GM12873 (cell line): Measurements from ENCODE around the gene ATAT1.

Source experiments
- TF ChIP-seq, protein P1 (sequence below): IDR thresholded peaks from 2 replicates; pipeline ENCODE4 v1.5.1; 2012; ENCODE audit warnings: low read depth, mild to moderate bottlenecking, moderate library complexity, low read length, control low read depth; ENCODE audit not compliant: insufficient read depth; ENCODE audit errors: missing control alignments

ATAT1 gene

DNA sequence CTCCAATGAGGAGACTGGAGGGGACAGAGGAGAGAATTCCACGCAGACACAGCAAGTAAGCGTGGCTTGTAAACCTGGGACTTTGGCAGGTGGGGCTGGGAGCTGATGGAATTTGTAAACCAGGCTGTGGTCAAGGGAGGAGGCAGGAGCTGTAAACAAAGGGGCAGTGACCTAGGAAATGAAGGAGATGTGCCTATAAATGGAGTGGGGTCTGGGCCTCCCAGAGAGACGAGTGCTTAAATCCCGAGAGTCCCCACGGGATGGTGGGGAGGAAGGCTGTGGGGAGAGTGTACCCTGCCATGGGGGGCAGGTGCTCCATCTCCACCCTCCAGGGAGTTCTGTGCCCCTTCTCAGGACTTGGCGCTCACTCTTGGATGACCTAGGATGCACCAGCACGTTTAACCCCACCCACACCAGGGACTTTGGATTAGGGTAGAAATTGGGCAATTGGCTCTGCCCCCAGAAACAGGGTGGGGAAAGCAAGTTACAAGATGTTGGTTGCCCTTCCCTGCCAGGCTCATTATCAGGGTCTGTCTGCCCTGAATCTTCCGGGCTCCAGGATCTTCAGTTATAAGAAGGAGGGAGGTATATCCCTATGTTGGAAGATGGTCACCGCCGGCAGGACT is 50.1 kb downstream of the ATAT1 start:
- TF ChIP-seq, protein P1, sequence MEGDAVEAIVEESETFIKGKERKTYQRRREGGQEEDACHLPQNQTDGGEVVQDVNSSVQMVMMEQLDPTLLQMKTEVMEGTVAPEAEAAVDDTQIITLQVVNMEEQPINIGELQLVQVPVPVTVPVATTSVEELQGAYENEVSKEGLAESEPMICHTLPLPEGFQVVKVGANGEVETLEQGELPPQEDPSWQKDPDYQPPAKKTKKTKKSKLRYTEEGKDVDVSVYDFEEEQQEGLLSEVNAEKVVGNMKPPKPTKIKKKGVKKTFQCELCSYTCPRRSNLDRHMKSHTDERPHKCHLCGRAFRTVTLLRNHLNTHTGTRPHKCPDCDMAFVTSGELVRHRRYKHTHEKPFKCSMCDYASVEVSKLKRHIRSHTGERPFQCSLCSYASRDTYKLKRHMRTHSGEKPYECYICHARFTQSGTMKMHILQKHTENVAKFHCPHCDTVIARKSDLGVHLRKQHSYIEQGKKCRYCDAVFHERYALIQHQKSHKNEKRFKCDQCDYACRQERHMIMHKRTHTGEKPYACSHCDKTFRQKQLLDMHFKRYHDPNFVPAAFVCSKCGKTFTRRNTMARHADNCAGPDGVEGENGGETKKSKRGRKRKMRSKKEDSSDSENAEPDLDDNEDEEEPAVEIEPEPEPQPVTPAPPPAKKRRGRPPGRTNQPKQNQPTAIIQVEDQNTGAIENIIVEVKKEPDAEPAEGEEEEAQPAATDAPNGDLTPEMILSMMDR = no peak

DNA sequence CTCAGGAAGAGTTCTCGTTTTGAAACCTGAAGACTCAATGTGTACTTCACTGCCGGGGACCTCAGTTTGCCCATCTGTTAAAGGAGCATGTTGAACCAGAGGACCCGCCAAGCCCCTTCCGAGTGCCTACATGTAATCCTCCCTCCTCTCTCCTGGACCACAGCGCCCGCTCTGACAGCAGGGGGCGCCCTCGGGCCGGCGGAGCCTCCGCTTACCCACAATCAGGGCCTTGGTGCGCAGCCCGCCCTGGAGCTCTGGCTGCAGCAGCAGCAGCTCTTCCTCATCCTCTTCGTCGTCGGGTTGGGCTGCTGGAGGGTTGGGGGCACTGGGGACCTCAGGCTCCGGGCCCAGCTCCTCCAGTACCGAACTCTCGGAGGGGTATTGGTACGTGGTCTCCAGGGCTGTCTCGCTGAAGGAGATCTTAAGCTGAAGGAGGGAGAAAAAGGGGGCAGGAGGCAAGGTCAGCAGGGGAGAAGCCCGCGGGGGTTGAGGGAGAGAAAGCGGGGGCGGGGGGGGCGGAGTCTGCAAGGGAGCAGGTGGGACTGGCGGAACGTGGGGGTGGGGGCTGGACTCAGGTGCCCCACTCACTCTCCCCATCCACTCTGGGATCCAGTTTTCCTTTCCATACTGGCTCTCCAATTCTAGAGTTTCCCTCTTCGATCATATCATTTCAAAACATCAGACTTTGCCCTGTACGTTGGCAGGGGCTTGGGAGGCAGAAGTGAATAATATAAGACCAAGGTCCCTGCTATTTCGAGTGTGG is 52.5 kb downstream of the ATAT1 start:
- TF ChIP-seq, protein P1 = peak; percentile 96

DNA sequence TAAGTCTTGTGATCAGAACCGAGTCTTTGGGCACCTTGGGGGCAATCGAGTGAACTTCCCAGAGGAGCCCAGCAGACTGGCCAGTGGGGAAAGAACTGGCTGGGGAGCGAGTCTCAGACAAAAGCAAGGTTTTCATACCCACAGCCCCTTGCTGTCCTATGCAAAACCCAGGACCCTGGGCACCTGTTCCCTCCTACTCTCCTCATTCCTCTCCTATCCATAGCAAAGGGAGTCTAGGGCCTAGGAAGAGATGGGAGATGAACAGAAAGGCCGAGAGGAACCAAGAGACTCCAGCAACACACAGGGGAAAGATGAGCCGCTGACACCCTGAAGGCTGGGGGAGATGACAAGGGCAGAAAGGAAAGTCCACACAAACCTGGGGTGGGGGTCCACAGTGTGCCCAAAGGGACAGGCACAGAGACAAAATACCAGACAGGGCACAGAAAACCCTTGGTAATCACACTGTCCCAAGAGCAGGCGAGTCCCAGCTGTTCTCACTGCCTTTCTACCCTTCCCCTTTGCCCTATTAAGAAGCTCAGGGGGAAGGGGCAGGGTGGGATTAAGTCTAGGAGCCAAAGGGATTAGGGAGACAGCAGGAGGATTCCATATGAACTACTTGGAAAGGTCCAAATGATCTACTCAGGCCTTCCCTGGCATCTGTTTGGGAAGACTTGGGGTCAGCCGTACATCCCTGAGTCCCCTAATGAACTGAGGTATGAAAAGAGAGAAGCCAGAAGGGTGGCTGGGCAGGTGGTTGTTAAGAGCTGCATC is 53.3 kb downstream of the ATAT1 start:
- TF ChIP-seq, protein P1 = no peak

DNA sequence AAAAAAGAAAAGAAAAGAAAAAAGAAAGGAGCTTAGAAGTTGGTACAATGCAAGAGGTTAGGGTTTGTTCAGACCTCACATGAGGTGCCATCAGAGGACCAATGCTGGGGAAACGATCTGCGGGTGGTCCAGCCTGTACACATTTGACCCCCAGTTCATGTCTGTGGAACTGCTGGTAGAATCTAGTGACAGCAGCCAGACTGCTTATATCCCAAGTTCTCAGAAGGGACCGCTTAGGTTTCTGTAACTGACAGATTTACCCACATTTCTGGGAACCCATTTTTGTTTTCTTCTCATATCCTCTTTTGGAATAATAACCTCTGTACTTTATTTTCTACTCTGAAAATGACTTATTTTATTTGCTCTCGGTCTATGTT is 55.1 kb downstream of the ATAT1 start:
- TF ChIP-seq, protein P1 = no peak

DNA sequence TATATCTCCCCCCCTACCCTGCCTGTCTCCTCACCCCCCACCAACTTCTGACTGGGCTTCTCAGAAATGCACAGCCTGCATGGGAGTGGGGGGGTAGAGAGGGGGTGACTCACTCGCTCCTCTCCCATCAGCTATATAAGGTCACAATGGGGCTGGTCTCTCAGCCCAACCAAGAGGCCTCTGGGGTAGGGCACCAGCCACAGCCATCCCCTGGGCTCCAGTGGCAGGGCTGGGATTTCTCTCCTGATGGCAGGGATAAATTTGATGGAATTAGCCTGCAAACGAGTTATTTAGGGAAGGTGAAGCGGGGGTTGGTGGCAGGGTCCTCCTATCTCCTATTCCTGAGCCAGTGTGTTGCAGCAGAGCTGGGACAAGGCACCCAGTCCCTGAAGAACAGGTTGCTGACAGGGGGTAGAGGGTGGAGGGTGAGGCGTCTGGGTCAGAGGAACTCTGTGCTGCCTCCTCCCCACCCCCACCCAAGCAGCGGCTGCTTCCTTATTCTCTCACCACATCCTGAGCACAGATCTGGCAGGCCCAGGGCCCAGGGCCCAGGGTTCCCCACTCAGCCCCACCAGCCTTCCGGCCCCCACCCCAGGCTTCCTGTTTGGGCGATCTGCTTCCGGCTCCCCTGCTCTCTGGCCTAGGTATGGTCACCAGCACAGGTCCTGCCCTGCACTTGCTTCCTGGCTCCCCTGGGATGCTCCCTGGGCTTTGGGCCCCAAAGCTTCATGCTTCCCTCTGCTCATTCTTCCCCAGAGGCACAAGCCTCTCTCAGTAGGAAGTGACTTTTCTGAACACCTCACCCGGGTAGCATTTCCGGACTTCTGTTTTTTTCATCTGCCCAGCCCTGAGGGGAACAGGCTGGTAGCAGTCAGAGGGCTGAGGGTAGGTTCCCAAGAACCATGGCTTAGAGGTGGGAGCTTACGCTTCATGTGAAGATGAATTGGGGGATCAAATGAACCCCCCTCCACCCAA is 55.8 kb downstream of the ATAT1 start:
- TF ChIP-seq, protein P1 = no peak

DNA sequence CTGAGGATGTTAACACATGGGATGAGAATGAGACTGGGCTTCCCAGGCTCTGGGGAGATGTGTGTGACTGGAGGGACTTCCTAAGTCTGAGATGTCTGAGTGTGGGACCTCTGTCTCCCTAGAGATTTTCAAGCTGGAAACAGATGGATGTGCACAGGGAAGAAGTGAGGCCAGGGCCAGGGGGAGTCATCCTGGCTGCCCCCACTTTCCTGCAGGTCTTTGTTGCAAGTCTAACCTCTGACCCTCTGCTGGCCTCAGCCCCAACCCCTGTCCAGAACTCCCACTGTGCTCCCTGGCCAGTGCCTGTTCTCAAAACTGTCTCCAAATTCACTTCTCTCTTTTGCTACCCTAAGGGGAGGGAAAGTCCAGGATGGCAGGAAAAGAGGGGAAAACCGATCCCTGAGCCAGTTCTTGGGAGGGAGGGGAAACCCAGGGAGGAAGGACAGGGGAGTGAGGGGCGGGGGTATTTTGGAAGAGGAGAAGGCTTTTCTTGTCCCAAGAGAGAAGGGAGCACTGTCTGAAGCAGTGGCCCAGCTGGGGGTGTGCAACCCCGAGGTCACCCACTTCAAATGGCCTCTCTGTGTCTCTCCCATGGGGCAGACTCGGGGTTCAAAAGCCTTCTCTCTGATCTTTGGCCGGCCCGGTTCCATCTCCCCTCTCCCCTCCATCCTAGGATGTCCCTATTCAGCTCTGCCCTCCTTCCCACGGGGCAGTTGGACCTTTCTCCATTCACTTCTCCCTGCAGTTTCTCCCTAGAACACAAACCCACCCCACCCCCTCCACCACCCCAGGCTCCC is 56.7 kb downstream of the ATAT1 start:
- TF ChIP-seq, protein P1 = no peak
